Ishikawa (cell line): Measurements from ENCODE around the gene TACC2.

Experiments
- CREB1 ChIP-seq: IDR thresholded peaks from 2 replicates; pipeline ENCODE4 v1.6.1; 2012; ENCODE audit warnings: low read depth
- EP300 ChIP-seq: IDR thresholded peaks from 2 replicates; pipeline ENCODE4 v1.6.1; 2012; ENCODE audit warnings: borderline replicate concordance
- FOXM1 ChIP-seq: IDR thresholded peaks from 2 replicates; pipeline ENCODE4 v1.6.1; 2012; ENCODE audit warnings: low read depth, borderline replicate concordance
- RAD21 ChIP-seq: IDR thresholded peaks from 2 replicates; pipeline ENCODE4 v1.6.1; 2012; ENCODE audit warnings: low read depth
- TEAD4 ChIP-seq: IDR thresholded peaks from 2 replicates; pipeline ENCODE4 v1.6.1; 2012
- TF ChIP-seq, protein P1 (sequence below): IDR thresholded peaks from 2 replicates; pipeline ENCODE4 v1.6.1; 2012; ENCODE audit warnings: low read depth, mild to moderate bottlenecking
- TF ChIP-seq, protein P2 (sequence below): IDR thresholded peaks from 2 replicates; pipeline ENCODE4 v1.6.1; 2012
- TF ChIP-seq, protein P3 (sequence below): IDR thresholded peaks from 2 replicates; pipeline ENCODE4 v1.6.1; 2012

DNA sequence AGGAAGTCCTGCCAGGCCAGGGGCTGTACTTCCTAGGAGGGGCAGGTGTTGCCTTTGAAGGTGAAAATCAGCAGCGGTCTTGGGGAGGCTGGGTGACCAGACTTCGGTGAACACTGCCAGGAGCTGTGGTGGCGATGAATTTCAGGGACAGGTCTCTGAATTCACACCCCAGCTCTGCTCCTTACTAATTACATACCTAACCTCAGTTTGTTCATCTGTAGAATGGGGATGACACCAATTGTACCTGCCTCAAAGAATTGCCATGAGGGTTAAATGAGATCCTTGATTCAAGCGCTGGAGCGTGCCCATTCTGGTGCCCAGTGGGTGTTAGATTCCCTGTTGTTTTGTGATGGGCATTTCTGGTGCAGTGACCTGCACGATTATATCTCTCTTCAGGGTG lies 102.8 kb downstream of the TACC2 start:
- TF ChIP-seq EP300 = no peak
- TF ChIP-seq FOXM1 = no peak
- TF ChIP-seq, protein P1, sequence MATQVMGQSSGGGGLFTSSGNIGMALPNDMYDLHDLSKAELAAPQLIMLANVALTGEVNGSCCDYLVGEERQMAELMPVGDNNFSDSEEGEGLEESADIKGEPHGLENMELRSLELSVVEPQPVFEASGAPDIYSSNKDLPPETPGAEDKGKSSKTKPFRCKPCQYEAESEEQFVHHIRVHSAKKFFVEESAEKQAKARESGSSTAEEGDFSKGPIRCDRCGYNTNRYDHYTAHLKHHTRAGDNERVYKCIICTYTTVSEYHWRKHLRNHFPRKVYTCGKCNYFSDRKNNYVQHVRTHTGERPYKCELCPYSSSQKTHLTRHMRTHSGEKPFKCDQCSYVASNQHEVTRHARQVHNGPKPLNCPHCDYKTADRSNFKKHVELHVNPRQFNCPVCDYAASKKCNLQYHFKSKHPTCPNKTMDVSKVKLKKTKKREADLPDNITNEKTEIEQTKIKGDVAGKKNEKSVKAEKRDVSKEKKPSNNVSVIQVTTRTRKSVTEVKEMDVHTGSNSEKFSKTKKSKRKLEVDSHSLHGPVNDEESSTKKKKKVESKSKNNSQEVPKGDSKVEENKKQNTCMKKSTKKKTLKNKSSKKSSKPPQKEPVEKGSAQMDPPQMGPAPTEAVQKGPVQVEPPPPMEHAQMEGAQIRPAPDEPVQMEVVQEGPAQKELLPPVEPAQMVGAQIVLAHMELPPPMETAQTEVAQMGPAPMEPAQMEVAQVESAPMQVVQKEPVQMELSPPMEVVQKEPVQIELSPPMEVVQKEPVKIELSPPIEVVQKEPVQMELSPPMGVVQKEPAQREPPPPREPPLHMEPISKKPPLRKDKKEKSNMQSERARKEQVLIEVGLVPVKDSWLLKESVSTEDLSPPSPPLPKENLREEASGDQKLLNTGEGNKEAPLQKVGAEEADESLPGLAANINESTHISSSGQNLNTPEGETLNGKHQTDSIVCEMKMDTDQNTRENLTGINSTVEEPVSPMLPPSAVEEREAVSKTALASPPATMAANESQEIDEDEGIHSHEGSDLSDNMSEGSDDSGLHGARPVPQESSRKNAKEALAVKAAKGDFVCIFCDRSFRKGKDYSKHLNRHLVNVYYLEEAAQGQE = peak; percentile 23; the same call in 1 of the 2 replicates
- TF ChIP-seq, protein P2, sequence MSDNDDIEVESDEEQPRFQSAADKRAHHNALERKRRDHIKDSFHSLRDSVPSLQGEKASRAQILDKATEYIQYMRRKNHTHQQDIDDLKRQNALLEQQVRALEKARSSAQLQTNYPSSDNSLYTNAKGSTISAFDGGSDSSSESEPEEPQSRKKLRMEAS = no peak
- TF ChIP-seq CREB1 = no peak
- no peak for TF ChIP-seq RAD21
- no peak for TF ChIP-seq TEAD4
- TF ChIP-seq, protein P3, sequence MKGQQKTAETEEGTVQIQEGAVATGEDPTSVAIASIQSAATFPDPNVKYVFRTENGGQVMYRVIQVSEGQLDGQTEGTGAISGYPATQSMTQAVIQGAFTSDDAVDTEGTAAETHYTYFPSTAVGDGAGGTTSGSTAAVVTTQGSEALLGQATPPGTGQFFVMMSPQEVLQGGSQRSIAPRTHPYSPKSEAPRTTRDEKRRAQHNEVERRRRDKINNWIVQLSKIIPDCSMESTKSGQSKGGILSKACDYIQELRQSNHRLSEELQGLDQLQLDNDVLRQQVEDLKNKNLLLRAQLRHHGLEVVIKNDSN = no peak
